ENCODE data around the gene NACC1.

GRCh38 chr19:13093407-13094105, 24.5 kb upstream of the NACC1 start:
- TF ChIP-seq CTCF (conservative IDR thresholded peaks at IDR 0.05), result peak; percentile 94
- no peak for TF ChIP-seq ZFX (IDR thresholded peaks at IDR 0.05)
